ENCODE results near the gene PARP9.
"Not testable (repeated sequence)": the region's sequence is repeated elsewhere in the genome, so short reads cannot be mapped to it uniquely, and the experiment has no call there.

PARP9 gene

DNA sequence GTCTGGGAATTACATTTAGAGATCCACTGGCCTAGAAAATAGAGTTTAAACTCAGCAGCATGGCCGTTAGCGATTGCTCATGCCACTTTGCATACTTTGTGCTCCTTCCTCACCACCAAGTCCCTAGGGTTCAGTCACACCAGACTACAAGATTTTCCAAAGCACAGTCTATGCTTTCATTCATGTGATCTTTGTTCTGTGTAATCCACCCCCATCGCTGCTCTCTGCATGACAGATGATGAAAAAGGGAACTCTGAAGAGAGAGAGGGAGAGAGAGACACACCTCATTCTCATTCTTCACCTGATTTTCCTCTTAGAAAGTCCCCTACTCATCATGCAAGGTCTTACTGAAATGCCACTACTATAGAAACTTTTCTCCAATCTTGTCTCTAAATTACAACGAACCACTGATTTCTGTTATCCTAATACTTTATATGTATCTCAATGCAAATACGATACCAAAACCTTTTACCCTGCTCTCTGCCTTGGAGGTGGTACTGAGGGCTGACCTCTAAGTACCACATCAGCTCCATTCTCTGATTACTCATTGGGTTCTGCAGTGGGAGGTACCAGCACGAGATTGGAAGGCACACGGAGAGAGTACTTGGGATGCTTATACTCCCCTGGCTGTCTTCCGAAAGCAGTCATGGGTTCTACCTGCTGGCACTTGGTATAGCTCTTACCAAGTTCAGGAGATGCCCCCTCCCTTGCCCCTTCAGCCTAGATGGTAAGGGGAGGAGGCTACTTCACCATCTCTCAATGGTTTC lies 12.3 kb upstream of the PARP9 start:
- 77 to 80% methylated on average over 8 of the region's 8 CpGs for WGBS, 2 experiments
- no peaks in the 10 kb centered on the region for H3K4me1 ChIP-seq (ENCODE audit: control insufficient read depth, insufficient read depth, low read length)
- no peak overlapping the region for H3K27ac ChIP-seq (ENCODE audit: insufficient read depth, low read depth, low read length, poor library complexity, severe bottlenecking)
- no peaks in the 10 kb centered on the region for H3K9me3 ChIP-seq (ENCODE audit: control insufficient read depth, low read length)
- no peak overlapping the region for H3K4me3 ChIP-seq (ENCODE audit: insufficient read depth, low read depth, low read length)
- no peaks in the 10 kb centered on the region for H3K36me3 ChIP-seq (ENCODE audit: control insufficient read depth, insufficient read depth, low read length)
- H3K27me3 ChIP-seq (ENCODE audit: control insufficient read depth, insufficient read depth, low read length, poor library complexity, severe bottlenecking) = peaks cover 16% of the 10 kb centered on the region

GRCh38 chr3:122572940-122573412 lies 8.9 kb upstream of the PARP9 start:
- H3K4me1 ChIP-seq (ENCODE audit: control insufficient read depth, insufficient read depth, low read length) = no peaks in the 10 kb centered on the region
- H3K4me3 ChIP-seq (ENCODE audit: insufficient read depth, low read depth, low read length) = no peak overlapping the region
- no peaks in the 10 kb centered on the region for H3K36me3 ChIP-seq (ENCODE audit: control insufficient read depth, insufficient read depth, low read length)
- H3K27ac ChIP-seq (ENCODE audit: insufficient read depth, low read depth, low read length, poor library complexity, severe bottlenecking) = no peak overlapping the region
- WGBS, 2 experiments = 50 to 54% methylated on average over 3 of the region's 3 CpGs
- H3K27me3 ChIP-seq (ENCODE audit: control insufficient read depth, insufficient read depth, low read length, poor library complexity, severe bottlenecking) = peaks cover 13% of the 10 kb centered on the region
- no peaks in the 10 kb centered on the region for H3K9me3 ChIP-seq (ENCODE audit: control insufficient read depth, low read length)

GRCh38 chr3:122568755-122569154 lies 4.7 kb upstream of the PARP9 start:
- Histone ChIP-seq H3K27me3 (ENCODE audit: control insufficient read depth, insufficient read depth, low read length, poor library complexity, severe bottlenecking) (peaks cover 14% of the 10 kb centered on the region), H3K36me3 (ENCODE audit: control insufficient read depth, insufficient read depth, low read length) (no peaks in the 10 kb centered on the region), H3K4me3 (ENCODE audit: insufficient read depth, low read depth, low read length) (no peak overlapping the region), H3K27ac (ENCODE audit: insufficient read depth, low read depth, low read length, poor library complexity, severe bottlenecking) (no peak overlapping the region), H3K4me1 (ENCODE audit: control insufficient read depth, insufficient read depth, low read length) (peaks cover 2% of the 10 kb centered on the region), H3K9me3 (ENCODE audit: control insufficient read depth, low read length) (no peaks in the 10 kb centered on the region)
- 84 to 89% methylated on average over 3 of the region's 3 CpGs for WGBS, 2 experiments

- not testable (repeated sequence) for H3K27ac ChIP-seq (ENCODE audit: insufficient read depth, low read depth, low read length, poor library complexity, severe bottlenecking); H3K4me1 ChIP-seq (ENCODE audit: control insufficient read depth, insufficient read depth, low read length); H3K36me3 ChIP-seq (ENCODE audit: control insufficient read depth, insufficient read depth, low read length); H3K4me3 ChIP-seq (ENCODE audit: insufficient read depth, low read depth, low read length); H3K9me3 ChIP-seq (ENCODE audit: control insufficient read depth, low read length)
- WGBS, 2 experiments = 94 to 96% methylated on average over 3 to 5 of the region's 7 CpGs
- H3K27me3 ChIP-seq (ENCODE audit: control insufficient read depth, insufficient read depth, low read length, poor library complexity, severe bottlenecking) = peaks cover 18% of the 10 kb centered on the region
These were observed 4.0 kb upstream of the PARP9 start for GRCh38 chr3:122568131-122568530.

GRCh38 chr3:122563717-122564025 lies 429 bp downstream of the PARP9 start:
- Histone ChIP-seq H3K9me3 (ENCODE audit: control insufficient read depth, low read length) (no peaks in the 10 kb centered on the region), H3K4me1 (ENCODE audit: control insufficient read depth, insufficient read depth, low read length) (peaks cover 5% of the 10 kb centered on the region), H3K27ac (ENCODE audit: insufficient read depth, low read depth, low read length, poor library complexity, severe bottlenecking) (no peak overlapping the region), H3K36me3 (ENCODE audit: control insufficient read depth, insufficient read depth, low read length) (no peaks in the 10 kb centered on the region), H3K27me3 (ENCODE audit: control insufficient read depth, insufficient read depth, low read length, poor library complexity, severe bottlenecking) (peaks cover 18% of the 10 kb centered on the region), H3K4me3 (ENCODE audit: insufficient read depth, low read depth, low read length) (peak overlapping the region; percentile 59)
- 63 to 71% methylated on average over 5 of the region's 5 CpGs for WGBS, 2 experiments

DNA sequence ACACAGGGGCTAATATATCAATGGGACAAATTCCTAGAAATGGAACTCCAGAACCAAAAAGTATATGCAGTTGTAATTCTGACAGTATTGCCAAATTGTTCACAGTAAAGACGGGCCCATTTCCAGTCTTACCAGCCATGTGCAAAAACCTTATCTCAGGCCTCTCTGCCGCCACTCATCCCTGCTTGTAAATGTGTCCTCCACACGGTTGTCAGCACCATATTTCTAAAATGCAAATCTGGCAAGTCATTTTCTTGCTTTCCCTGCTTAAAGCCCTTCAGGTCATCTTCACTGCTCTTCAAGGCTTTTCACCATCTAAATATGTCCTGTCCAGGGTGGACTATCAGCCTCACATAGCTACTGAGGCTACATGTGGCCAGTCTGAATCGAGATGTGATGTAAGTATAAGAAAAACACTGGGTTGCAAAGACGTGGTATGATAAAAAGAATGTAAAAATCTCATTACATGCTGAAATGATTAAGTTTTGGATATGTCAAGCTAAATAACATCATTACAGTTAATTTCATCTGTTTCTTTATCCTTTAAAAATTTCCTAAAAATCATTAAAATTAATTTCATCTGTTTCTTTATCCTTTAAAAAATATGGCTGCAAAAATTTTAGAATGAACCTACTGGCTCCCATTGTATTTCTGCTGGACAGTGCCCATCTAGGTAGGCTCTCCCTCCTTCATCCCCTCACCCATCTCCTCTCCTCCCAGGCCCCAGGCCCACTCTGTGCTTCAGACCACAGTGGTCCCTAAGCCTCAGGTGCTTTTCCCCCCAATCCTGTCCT lies 980 bp downstream of the PARP9 start:
- Histone ChIP-seq H3K27ac (ENCODE audit: insufficient read depth, low read depth, low read length, poor library complexity, severe bottlenecking) (no peak overlapping the region), H3K9me3 (ENCODE audit: control insufficient read depth, low read length) (no peaks in the 10 kb centered on the region), H3K36me3 (ENCODE audit: control insufficient read depth, insufficient read depth, low read length) (no peaks in the 10 kb centered on the region), H3K27me3 (ENCODE audit: control insufficient read depth, insufficient read depth, low read length, poor library complexity, severe bottlenecking) (peaks cover 18% of the 10 kb centered on the region), H3K4me3 (ENCODE audit: insufficient read depth, low read depth, low read length) (no peak overlapping the region), H3K4me1 (ENCODE audit: control insufficient read depth, insufficient read depth, low read length) (peaks cover 5% of the 10 kb centered on the region)
- WGBS, 2 experiments = 90 to 92% methylated on average over 5 of the region's 5 CpGs

DNA sequence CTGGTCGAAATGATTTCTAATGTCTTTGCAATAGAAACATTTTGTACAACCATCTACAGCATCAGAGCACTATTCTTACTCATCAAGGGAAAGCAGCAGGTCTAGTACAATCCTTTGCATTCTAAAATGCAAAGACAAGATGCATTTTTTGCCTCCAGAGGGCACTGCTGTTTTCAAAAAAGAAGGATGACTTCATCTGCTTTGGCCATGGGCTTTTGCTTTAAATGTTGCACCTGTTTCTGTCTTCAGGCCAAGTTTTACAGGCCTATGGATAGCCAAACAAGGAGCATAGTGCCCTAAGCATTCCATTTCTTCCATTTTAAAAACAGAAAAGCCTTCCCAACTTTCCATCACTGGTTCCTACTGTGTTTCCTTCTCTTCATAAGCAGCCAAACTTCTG lies 3.4 kb downstream of the PARP9 start:
- Histone ChIP-seq H3K9me3 (ENCODE audit: control insufficient read depth, low read length) (no peaks in the 10 kb centered on the region), H3K27ac (ENCODE audit: insufficient read depth, low read depth, low read length, poor library complexity, severe bottlenecking) (no peak overlapping the region), H3K4me3 (ENCODE audit: insufficient read depth, low read depth, low read length) (no peak overlapping the region), H3K4me1 (ENCODE audit: control insufficient read depth, insufficient read depth, low read length) (peaks cover 5% of the 10 kb centered on the region), H3K27me3 (ENCODE audit: control insufficient read depth, insufficient read depth, low read length, poor library complexity, severe bottlenecking) (peaks cover 18% of the 10 kb centered on the region), H3K36me3 (ENCODE audit: control insufficient read depth, insufficient read depth, low read length) (no peaks in the 10 kb centered on the region)
- WGBS, 2 experiments = 96 to 100% methylated on average over 1 of the region's 1 CpG

GRCh38 chr3:122559906-122560305 lies 4.2 kb downstream of the PARP9 start:
- Histone ChIP-seq H3K36me3 (ENCODE audit: control insufficient read depth, insufficient read depth, low read length) (no peaks in the 10 kb centered on the region), H3K4me3 (ENCODE audit: insufficient read depth, low read depth, low read length) (no peak overlapping the region), H3K27me3 (ENCODE audit: control insufficient read depth, insufficient read depth, low read length, poor library complexity, severe bottlenecking) (peaks cover 16% of the 10 kb centered on the region), H3K9me3 (ENCODE audit: control insufficient read depth, low read length) (no peaks in the 10 kb centered on the region), H3K4me1 (ENCODE audit: control insufficient read depth, insufficient read depth, low read length) (peaks cover 5% of the 10 kb centered on the region), H3K27ac (ENCODE audit: insufficient read depth, low read depth, low read length, poor library complexity, severe bottlenecking) (no peak overlapping the region)
- 66 to 72% methylated on average over 3 of the region's 3 CpGs for WGBS, 2 experiments

- Histone ChIP-seq H3K9me3 (ENCODE audit: control insufficient read depth, low read length) (no peaks in the 10 kb centered on the region), H3K27ac (ENCODE audit: insufficient read depth, low read depth, low read length, poor library complexity, severe bottlenecking) (no peak overlapping the region), H3K4me1 (ENCODE audit: control insufficient read depth, insufficient read depth, low read length) (peaks cover 1% of the 10 kb centered on the region), H3K36me3 (ENCODE audit: control insufficient read depth, insufficient read depth, low read length) (no peaks in the 10 kb centered on the region), H3K27me3 (ENCODE audit: control insufficient read depth, insufficient read depth, low read length, poor library complexity, severe bottlenecking) (peaks cover 3% of the 10 kb centered on the region), H3K4me3 (ENCODE audit: insufficient read depth, low read depth, low read length) (no peak overlapping the region)
- 93 to 95% methylated on average over 6 of the region's 6 CpGs for WGBS, 2 experiments
These were observed 5.5 kb downstream of the PARP9 start for GRCh38 chr3:122558605-122559004.

- Histone ChIP-seq H3K4me1 (ENCODE audit: control insufficient read depth, insufficient read depth, low read length) (no peaks in the 10 kb centered on the region), H3K9me3 (ENCODE audit: control insufficient read depth, low read length) (no peaks in the 10 kb centered on the region), H3K36me3 (ENCODE audit: control insufficient read depth, insufficient read depth, low read length) (no peaks in the 10 kb centered on the region), H3K4me3 (ENCODE audit: insufficient read depth, low read depth, low read length) (no peak overlapping the region), H3K27ac (ENCODE audit: insufficient read depth, low read depth, low read length, poor library complexity, severe bottlenecking) (no peak overlapping the region), H3K27me3 (ENCODE audit: control insufficient read depth, insufficient read depth, low read length, poor library complexity, severe bottlenecking) (no peaks in the 10 kb centered on the region)
- 89 to 94% methylated on average over 5 of the region's 5 CpGs for WGBS, 2 experiments
These were observed 6.7 kb downstream of the PARP9 start for GRCh38 chr3:122557356-122557755.

All from ectodermal cell (in vitro differentiated cells).